ENCODE results near the gene CNTN1. TPM values are rescaled to one million over a fixed set of nuclear protein-coding genes. Genes with fewer than 3 reads are reported as not detected.

The CNTN1 gene
- total RNA-seq, 1 experiment from 2014 or later = 6.5 TPM

DNA sequence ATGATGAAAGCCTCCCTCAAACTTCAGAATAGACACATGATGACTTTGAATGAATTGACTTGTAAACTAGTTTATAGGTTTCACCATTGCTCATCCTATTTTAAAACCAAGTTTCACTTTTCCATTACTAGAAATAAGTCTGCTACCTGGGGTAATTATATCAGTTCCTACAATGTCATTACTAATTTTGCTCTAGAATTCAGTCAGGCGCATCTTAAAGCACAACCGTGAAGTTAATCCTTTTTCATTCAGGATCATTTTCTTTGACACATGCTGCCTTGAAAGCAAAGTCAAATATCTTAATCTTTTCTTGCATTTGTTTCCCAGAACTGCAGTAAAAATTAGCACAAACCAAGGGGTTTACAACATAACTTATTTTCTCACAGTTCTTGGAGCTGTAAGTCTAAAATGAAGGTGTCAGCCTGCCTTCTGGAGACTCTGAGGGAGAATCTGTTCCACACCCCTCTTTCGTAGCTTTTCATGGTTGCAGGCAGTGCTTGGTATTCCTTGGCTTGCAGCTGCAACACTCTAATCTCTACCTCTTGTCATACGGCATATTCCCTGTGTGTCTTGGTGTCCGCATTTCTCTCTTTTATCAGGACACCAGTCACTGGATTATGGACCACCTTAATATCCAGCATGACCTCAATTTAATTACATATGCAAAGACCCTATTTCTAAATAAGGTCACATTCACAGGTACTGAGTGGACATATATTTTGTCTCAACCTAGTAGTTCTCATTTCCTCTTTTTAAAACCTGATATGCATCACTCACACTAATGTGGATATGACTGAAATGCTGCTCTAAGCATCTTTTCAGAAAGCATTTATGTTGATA, 381.6 kb downstream of the CNTN1 start:
- Histone ChIP-seq H2BK12ac (ENCODE audit: insufficient read length, low read depth, low read length) (no peak overlapping the region), H4K20me1 (ENCODE audit: control insufficient read depth, insufficient read depth, insufficient read length) (no peaks in the 10 kb centered on the region), H3K4me2 (ENCODE audit: insufficient read depth, insufficient read length, low read length) (no peak overlapping the region), H2BK120ac (ENCODE audit: low read depth, low read length, poor library complexity, severe bottlenecking) (no peak overlapping the region), H3K79me2 (ENCODE audit: insufficient read depth, low read length) (no peaks in the 10 kb centered on the region), H2AK5ac (ENCODE audit: insufficient read length, low read length) (no peak overlapping the region), H3K4me1 (ENCODE audit: insufficient read depth, low read length) (no peaks in the 10 kb centered on the region), H3K4ac (ENCODE audit: low read depth, low read length) (no peak overlapping the region), H3K23me2 (ENCODE audit: insufficient read length, low read depth, low read length, poor library complexity, severe bottlenecking) (no peaks in the 10 kb centered on the region), H3K9me3 (ENCODE audit: control insufficient read depth, low read depth, low read length) (no peaks in the 10 kb centered on the region), H4K5ac (ENCODE audit: insufficient read length, low read depth, low read length) (no peak overlapping the region), H3K14ac (ENCODE audit: insufficient read depth, low read length) (no peak overlapping the region), H2AFZ (ENCODE audit: low read length) (no peak overlapping the region), H3T11ph (ENCODE audit: low read length) (no peak overlapping the region), H3K79me1 (ENCODE audit: insufficient read depth, low read depth, low read length, poor library complexity, severe bottlenecking) (no peaks in the 10 kb centered on the region), H3K27ac (ENCODE audit: insufficient read length, low read depth, low read length) (no peak overlapping the region), H2BK5ac (ENCODE audit: insufficient read length, low read length) (no peak overlapping the region), H3K23ac (ENCODE audit: insufficient read length, low read depth, low read length) (no peak overlapping the region), H4K8ac (replicated peaks; ENCODE audit: insufficient read length, low read depth, low read length) (no peak overlapping the region), H2BK15ac (ENCODE audit: low read depth, low read length) (no peak overlapping the region), H4K91ac (ENCODE audit: insufficient read length, low read depth, low read length) (no peak overlapping the region), H3K9ac (ENCODE audit: extremely low read depth, insufficient read length, low read length) (no peak overlapping the region), H3K27me3 (ENCODE audit: insufficient read depth, low read length) (no peaks in the 10 kb centered on the region), H2BK20ac (ENCODE audit: low read depth, low read length, poor library complexity, severe bottlenecking) (no peak overlapping the region), H3K18ac (ENCODE audit: insufficient read length, low read depth, low read length) (no peak overlapping the region), H3K56ac (ENCODE audit: insufficient read length, low read depth, low read length) (no peak overlapping the region)
- no peaks in the 10 kb centered on the region for H3K4me1 Mint-ChIP-seq
- TF ChIP-seq, protein P1, sequence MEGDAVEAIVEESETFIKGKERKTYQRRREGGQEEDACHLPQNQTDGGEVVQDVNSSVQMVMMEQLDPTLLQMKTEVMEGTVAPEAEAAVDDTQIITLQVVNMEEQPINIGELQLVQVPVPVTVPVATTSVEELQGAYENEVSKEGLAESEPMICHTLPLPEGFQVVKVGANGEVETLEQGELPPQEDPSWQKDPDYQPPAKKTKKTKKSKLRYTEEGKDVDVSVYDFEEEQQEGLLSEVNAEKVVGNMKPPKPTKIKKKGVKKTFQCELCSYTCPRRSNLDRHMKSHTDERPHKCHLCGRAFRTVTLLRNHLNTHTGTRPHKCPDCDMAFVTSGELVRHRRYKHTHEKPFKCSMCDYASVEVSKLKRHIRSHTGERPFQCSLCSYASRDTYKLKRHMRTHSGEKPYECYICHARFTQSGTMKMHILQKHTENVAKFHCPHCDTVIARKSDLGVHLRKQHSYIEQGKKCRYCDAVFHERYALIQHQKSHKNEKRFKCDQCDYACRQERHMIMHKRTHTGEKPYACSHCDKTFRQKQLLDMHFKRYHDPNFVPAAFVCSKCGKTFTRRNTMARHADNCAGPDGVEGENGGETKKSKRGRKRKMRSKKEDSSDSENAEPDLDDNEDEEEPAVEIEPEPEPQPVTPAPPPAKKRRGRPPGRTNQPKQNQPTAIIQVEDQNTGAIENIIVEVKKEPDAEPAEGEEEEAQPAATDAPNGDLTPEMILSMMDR (conservative IDR thresholded peaks at IDR 0.05) = no peak
- no peaks in the 10 kb centered on the region; the same call in 1 of the 2 replicates for H3K27me3 Mint-ChIP-seq (ENCODE audit: low read depth)
- no peak overlapping the region for H3K4me3 Mint-ChIP-seq
- H3K36me3 Mint-ChIP-seq (ENCODE audit: insufficient read depth in 1 of 3, low read depth in 3 of 3) = no peaks in the 10 kb centered on the region
- no peak overlapping the region for H3K27ac Mint-ChIP-seq
- no peaks in the 10 kb centered on the region for H3K9me3 Mint-ChIP-seq
- DNase-seq = no peak
- WGBS (ENCODE audit: extremely low coverage, insufficient read length, low lambda C conversion rate) = no CpG with 5 or more reads among the region's 5 CpGs

Measured in H9 (cell line).